HG03521 (cell line): ENCODE data around the gene ZSCAN31.
A peak's percentile ranks its signal among the peaks of the same experiment; 100 is the strongest.
"Not testable (repeated sequence)": the region's sequence is repeated elsewhere in the genome, so short reads cannot be mapped to it uniquely, and the experiment has no call there.

Source experiments
- ATAC-seq: cut with Tn5 transposase; IDR thresholded peaks from one replicate; pipeline ENCODE4 v1.9.1; 2021; ENCODE audit warnings: mild to moderate bottlenecking, moderate library complexity; ENCODE audit not compliant: unreplicated experiment

ZSCAN31 gene

GRCh38 chr6:28335564-28336283, at the start of gene ZSCAN31:
TSS of gene ZSCAN31 (minus strand) at chr6:28336148. CDS start at chr6:28329683, 6,465 bp downstream.
- peak; percentile 89 for ATAC-seq

DNA sequence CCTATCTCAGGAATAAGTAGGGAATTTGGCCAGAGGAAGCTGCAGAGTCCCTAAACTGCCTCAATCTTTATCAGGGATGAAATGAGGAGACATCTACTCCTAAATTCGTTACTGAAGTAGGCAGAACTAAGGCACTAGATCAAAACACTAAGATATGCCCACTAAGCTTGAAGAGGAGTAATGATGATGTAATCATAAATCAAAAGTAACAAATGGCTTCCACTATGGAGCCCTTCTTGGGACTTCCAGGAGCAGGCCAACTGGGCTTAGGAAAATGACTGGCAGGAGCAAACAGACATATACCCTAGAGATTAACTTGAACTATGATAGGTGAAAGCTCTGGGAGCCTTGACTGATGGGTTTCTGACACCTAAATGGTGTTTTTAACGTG, 48.2 kb upstream of the ZSCAN31 start:
- no peak for ATAC-seq

DNA sequence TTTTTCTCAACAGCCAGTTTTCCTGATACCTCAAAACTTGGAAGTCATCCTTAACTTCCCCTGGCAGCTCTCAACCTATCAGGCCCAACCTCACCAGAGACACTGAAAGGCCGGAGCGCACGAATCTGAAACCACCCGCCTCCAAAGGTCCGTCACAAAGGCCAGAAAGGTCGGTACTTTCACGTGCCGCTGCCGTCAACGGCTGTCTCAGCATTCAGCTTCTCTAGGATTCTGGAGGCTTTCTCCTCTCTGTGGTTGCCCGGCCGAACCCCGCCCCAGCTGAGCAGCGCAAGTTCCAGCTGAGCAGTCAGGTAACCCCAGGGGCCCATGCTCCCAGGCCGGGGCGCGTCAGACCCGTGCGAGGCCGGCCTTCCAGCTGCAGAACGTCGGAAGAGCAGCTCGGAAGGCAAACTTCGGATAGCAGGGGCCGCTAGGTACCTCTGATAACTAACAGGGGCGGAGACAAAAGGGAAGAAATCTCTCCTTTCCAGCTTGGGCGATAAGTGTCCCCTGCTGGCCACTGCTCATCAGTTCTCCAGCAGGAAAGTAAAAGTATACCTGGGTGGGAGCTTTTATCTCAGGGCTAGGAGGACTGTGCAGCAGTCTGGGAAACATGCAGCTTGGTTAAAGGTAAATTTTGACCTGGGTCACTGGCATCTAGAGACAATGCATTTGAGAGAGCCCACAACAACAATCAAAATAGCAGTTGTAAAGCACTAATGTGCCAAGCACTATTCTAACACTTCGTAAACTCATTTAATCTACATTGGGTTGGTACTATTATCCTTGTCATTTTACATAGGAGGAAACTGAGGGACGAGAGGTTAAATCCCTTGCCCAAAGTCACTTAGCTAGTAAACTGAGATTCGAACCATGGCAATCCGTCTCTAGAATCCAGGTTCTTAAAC, 47.5 kb upstream of the ZSCAN31 start:
- ATAC-seq: peak; percentile 94

GRCh38 chr6:28380381-28380780, 44.4 kb upstream of the ZSCAN31 start:
- ATAC-seq: no peak

GRCh38 chr6:28378644-28379043, 42.7 kb upstream of the ZSCAN31 start:
- no peak for ATAC-seq

GRCh38 chr6:28377879-28378278, 41.9 kb upstream of the ZSCAN31 start:
- no peak for ATAC-seq

- no peak for ATAC-seq
Measured at GRCh38 chr6:28373925-28374324, 38.0 kb upstream of the ZSCAN31 start.

- ATAC-seq: peak; percentile 48
Measured at GRCh38 chr6:28371706-28372451, 35.9 kb upstream of the ZSCAN31 start.

DNA sequence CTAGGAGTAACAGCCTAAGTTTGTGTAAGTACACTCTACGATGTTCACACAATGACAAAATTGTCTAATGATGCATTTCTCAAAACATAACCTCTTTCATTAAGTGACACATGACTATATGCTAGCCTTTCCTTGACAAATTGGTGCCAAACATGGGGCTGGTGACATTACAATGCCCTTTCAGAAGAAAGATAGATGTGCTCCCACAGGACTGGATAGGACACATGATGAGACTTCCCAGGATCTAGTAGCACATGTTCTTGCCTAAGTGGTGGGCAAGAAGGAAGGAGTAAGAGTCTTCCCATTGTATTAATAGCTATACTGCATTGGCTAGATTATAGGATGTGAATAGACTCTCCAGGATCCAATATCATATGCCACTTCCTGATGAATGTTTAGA, 35.3 kb upstream of the ZSCAN31 start:
- no peak for ATAC-seq

- no peak for ATAC-seq
Measured at GRCh38 chr6:28370440-28370839, 34.5 kb upstream of the ZSCAN31 start.

DNA sequence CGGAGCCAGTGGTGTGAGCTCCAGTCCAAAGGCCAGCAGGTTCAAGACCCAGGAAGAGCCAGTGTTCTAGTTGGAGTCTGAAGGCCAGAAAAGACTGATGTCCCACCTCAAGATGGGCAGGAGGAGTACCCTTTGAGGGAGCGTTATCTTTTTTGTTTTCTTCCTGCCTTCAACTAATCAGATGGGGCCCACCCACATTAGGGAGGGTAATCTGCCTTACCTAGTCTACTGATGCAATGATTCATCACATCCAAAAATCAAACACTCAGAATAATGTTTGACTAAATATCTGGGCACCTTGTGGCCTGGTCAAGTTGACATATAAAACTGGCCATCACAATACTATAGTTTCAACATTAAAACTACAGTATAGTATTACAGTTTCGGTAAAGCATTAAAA, 33.5 kb upstream of the ZSCAN31 start:
- ATAC-seq: no peak

GRCh38 chr6:28368522-28368921, 32.6 kb upstream of the ZSCAN31 start:
- ATAC-seq: no peak

GRCh38 chr6:28365590-28365989, 29.6 kb upstream of the ZSCAN31 start:
- ATAC-seq: not testable (repeated sequence)

DNA sequence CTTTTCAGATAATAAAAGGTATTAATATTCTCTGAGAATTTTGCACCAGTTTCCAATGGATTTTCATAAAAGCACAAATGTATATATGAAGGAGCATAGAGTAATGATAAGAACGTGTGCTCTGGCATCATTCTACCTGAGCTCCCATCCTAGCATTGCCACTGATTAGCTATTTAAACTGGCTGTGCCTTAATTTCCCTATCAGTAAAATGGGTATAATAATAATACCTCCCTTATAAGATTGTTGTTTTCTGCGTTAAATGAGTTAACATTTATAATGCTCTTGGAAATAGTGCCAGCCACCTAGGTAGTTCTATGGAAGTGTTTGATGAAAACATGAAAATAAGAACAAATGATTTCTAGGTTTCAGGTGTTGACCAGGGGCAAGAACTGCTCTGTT, 25.0 kb upstream of the ZSCAN31 start:
- ATAC-seq: no peak

DNA sequence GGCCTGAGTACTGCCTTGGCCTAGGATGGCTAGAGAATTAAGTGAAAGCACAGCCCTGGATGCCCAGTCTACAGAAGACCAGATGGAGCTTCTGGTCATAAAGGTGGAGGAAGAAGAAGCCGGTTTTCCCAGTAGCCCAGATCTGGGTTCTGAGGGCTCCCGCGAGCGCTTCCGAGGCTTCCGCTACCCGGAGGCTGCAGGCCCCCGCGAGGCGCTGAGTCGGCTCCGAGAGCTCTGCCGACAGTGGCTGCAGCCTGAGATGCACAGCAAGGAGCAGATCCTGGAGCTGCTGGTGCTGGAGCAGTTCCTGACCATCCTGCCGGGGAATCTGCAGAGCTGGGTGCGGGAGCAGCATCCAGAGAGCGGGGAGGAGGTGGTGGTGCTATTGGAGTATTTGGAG, 23.6 kb upstream of the ZSCAN31 start:
- not testable (repeated sequence) for ATAC-seq

DNA sequence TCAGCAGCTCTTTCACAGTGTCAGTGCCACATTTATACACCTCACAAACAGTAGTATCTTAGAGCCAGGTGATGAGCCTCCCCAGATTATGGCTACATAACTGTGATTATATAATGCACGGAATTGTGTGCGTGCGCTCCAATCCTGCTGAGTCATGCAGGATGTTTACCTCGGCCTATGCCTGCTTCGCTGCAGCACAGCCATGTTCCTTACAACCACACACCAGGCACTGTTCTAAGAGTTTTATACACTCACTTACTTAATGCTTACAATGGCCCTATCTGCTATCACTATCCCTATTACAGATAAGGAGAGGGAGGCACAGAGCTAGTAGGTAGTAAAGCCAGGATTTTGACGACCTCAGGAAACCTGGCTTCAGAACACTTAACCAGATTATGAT, 21.1 kb upstream of the ZSCAN31 start:
- no peak for ATAC-seq

GRCh38 chr6:28356666-28357020, 20.7 kb upstream of the ZSCAN31 start:
- no peak for ATAC-seq

GRCh38 chr6:28355743-28356665, 20.1 kb upstream of the ZSCAN31 start:
- ATAC-seq: no peak

DNA sequence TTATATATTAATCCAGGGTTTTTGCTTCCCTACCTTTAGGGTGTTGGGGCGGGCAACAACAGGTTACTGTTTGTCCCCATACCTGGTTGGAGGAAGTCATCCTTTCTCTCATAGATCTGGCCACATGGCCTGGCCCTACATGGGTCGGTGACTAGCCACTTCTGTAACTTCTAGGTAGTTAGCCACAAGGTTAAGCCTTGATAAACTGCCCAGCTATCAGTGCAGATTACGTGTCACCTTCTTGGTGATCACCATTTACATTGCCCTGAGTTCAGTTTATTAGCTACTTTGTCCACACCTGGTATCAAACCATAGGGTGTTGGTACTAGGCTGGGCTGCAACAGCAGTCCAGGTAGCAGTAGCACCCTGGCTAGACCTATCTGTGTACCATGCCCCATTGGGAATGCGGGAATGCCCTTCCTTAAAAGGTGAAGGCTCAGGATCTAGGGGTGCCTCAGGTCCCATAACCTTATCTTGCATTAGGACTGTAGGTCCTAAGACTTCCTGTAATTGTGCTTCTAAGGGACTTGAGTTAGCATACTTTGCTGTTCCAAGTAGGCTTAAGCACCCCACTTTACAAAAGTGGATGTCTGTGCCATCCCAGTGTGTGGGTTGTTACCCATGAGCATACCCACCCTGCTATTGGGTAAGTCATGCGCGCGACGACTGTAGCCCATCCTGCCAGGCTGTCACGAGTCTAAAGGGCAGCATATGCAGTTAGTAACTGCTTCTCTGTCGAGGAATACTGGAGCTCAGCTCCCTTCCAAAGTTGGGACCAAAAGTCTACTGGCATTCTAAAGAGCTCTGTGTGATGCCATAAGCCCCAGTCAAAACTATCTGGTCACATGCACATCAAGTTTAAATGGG, 19.0 kb upstream of the ZSCAN31 start:
- no peak for ATAC-seq
